HG03064 (cell line): ENCODE measurements around the gene C1orf174.

Source experiments
- ATAC-seq: cut with Tn5 transposase; IDR thresholded peaks from one replicate; pipeline ENCODE4 v1.9.1; 2021; ENCODE audit warnings: low read depth; ENCODE audit not compliant: unreplicated experiment

C1orf174 gene

GRCh38 chr1:3898475-3898735 lies 1.7 kb downstream of the C1orf174 start:
- ATAC-seq: no peak

- no peak for ATAC-seq
Observed at GRCh38 chr1:3896396-3897000, 3.6 kb downstream of the C1orf174 start.

- no peak for ATAC-seq
Observed at GRCh38 chr1:3895951-3896325, 4.1 kb downstream of the C1orf174 start.

GRCh38 chr1:3895279-3895950 lies 4.7 kb downstream of the C1orf174 start:
- ATAC-seq: no peak

- ATAC-seq: no peak
Observed at GRCh38 chr1:3894626-3895278, 5.3 kb downstream of the C1orf174 start.

- ATAC-seq: no peak
Observed at GRCh38 chr1:3893190-3893589, 6.9 kb downstream of the C1orf174 start.

- no peak for ATAC-seq
Observed at GRCh38 chr1:3892748-3893147, 7.3 kb downstream of the C1orf174 start.

GRCh38 chr1:3891329-3891865 lies 8.7 kb downstream of the C1orf174 start:
- ATAC-seq: no peak

- ATAC-seq: no peak
Observed at GRCh38 chr1:3890389-3891328, 9.4 kb downstream of the C1orf174 start.

GRCh38 chr1:3889936-3890335 lies 10.1 kb downstream of the C1orf174 start:
- ATAC-seq: no peak

- no peak for ATAC-seq
Observed at GRCh38 chr1:3888301-3888700, 11.8 kb downstream of the C1orf174 start.

- no peak for ATAC-seq
Observed at GRCh38 chr1:3886691-3887090, 13.4 kb downstream of the C1orf174 start.

- ATAC-seq: no peak
Observed at GRCh38 chr1:3886106-3886670, 13.9 kb downstream of the C1orf174 start.

GRCh38 chr1:3885611-3886010 lies 14.5 kb downstream of the C1orf174 start:
- ATAC-seq: no peak

GRCh38 chr1:3884966-3885365 lies 15.1 kb downstream of the C1orf174 start:
- no peak for ATAC-seq

GRCh38 chr1:3883194-3883925 lies 16.7 kb downstream of the C1orf174 start:
- no peak for ATAC-seq

GRCh38 chr1:3881193-3881480 lies 18.9 kb downstream of the C1orf174 start:
- no peak for ATAC-seq

GRCh38 chr1:3880429-3881192 lies 19.5 kb downstream of the C1orf174 start:
- ATAC-seq: no peak

GRCh38 chr1:3879787-3880428 lies 20.2 kb downstream of the C1orf174 start:
- ATAC-seq: no peak
